Smooth muscle cell (in vitro differentiated cells): ENCODE data around the gene YWHAQ. TPM values are rescaled to one million over a fixed set of nuclear protein-coding genes. Genes with fewer than 3 reads are reported as not detected.

Experiments used
- DNase-seq: peaks from one replicate; lab custom pipeline; 2025; ENCODE audit not compliant: unreplicated experiment; lab: John Stamatoyannopoulos, UW
- H2AFZ ChIP-seq: fragments of 200-600 bp; sonication (generic); 2 replicates; pipeline ENCODE4 v1.6.0; 2016; ENCODE audit warnings: antibody characterized with exemption, low read depth, mild to moderate bottlenecking
- H3F3A ChIP-seq: fragments of 200-600 bp; sonication (generic); 2 replicates; pipeline ENCODE4 v1.6.0; 2017; ENCODE audit warnings: antibody characterized with exemption, low read depth
- H3K27ac ChIP-seq: fragments of 200-600 bp; sonication (generic); 2 replicates; pipeline ENCODE4 v1.5.1; 2016; ENCODE audit warnings: low read depth, mild to moderate bottlenecking
- H3K27me3 ChIP-seq: fragments of 200-600 bp; sonication (generic); 2 replicates; pipeline ENCODE4 v1.6.1; 2016; ENCODE audit warnings: low read depth, mild to moderate bottlenecking
- H3K36me3 ChIP-seq: fragments of 200-600 bp; sonication (generic); 2 replicates; pipeline ENCODE4 v1.5.1; 2016; ENCODE audit warnings: low read depth
- H3K4me1 ChIP-seq: fragments of 200-600 bp; sonication (generic); 2 replicates; pipeline ENCODE4 v1.5.1; 2016; ENCODE audit warnings: low read depth
- H3K4me2 ChIP-seq: fragments of 200-600 bp; sonication (generic); 2 replicates; pipeline ENCODE4 v1.6.0; 2016; ENCODE audit warnings: mild to moderate bottlenecking
- H3K4me3 ChIP-seq: fragments of 200-600 bp; sonication (generic); 2 replicates; pipeline ENCODE4 v1.5.1; 2016; ENCODE audit warnings: mild to moderate bottlenecking
- H3K79me2 ChIP-seq: fragments of 200-600 bp; sonication (generic); 2 replicates; pipeline ENCODE4 v1.6.0; 2016; ENCODE audit warnings: low read depth, mild to moderate bottlenecking
- H3K9ac ChIP-seq: fragments of 200-600 bp; sonication (generic); 2 replicates; pipeline ENCODE4 v1.6.0; 2016; ENCODE audit warnings: low read depth
- H3K9me3 ChIP-seq: fragments of 200-600 bp; sonication (generic); replicated peaks from 2 replicates; pipeline ENCODE4 v1.5.1; 2016; ENCODE audit warnings: low read depth
- H4K20me1 ChIP-seq: fragments of 200-600 bp; sonication (generic); 2 replicates; pipeline ENCODE4 v1.6.0; 2016; ENCODE audit warnings: low read depth
- WGBS: methylation state at CpG from one replicate; pipeline ENCODE4 v1.1.7; 2016; ENCODE audit warnings: low lambda C conversion rate; 5-methylcytosine and 5-hydroxymethylcytosine counted together
- polyA plus RNA-seq: library from polyadenylated mRNA; unstranded; fragments of >200 nt; fragmentation: Nextera tagmentation; extraction: Ambion mirVana; gene quantifications from 2 replicates; pipeline ENCODE4 v1.2.1, GENCODE V29; 2016
- total RNA-seq: library from RNA; depleted of rRNA; stranded (reverse); fragments of >200 nt; gene quantifications from 2 replicates; pipeline ENCODE4 v1.2.3, GENCODE V29; 2014
- TF ChIP-seq, protein P1 (sequence below): fragments of 200-600 bp; sonication (generic); IDR thresholded peaks from 2 replicates; pipeline ENCODE4 v1.5.1; 2017; ENCODE audit warnings: borderline replicate concordance, mild to moderate bottlenecking, antibody characterized with exemption; ENCODE audit not compliant: insufficient read depth, poor library complexity, severe bottlenecking

Gene YWHAQ
- total and polyA plus RNA-seq, 2 experiments from 2014 or later: 300 to 417 TPM

DNA sequence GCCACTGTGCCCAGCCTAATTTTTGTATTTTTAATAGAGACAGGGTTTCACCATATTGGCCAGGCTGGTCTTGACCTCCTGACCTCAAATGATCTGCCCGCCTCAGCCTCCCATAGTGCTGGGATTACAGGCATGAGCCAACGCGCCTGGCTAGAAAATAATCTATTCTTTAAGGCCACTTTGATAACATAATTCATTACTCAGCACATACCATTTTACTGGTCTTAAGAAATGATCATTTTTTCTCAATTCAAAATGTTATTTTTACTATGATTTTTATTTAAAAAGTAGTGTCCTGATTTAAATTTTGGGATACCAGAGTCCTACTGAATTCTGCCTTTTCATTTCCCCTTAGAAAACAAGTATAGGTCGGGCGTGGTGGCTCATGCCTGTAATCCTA, 48.2 kb downstream of the YWHAQ start:
- H3K27me3 ChIP-seq: no peaks in the 10 kb centered on the region
- TF ChIP-seq, protein P1, sequence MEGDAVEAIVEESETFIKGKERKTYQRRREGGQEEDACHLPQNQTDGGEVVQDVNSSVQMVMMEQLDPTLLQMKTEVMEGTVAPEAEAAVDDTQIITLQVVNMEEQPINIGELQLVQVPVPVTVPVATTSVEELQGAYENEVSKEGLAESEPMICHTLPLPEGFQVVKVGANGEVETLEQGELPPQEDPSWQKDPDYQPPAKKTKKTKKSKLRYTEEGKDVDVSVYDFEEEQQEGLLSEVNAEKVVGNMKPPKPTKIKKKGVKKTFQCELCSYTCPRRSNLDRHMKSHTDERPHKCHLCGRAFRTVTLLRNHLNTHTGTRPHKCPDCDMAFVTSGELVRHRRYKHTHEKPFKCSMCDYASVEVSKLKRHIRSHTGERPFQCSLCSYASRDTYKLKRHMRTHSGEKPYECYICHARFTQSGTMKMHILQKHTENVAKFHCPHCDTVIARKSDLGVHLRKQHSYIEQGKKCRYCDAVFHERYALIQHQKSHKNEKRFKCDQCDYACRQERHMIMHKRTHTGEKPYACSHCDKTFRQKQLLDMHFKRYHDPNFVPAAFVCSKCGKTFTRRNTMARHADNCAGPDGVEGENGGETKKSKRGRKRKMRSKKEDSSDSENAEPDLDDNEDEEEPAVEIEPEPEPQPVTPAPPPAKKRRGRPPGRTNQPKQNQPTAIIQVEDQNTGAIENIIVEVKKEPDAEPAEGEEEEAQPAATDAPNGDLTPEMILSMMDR: no peak
- no peak overlapping the region for H3K9ac ChIP-seq
- H2AFZ ChIP-seq: no peak overlapping the region
- WGBS: 97% methylated on average over 5 of the region's 5 CpGs
- H3K4me2 ChIP-seq: no peak overlapping the region
- no peak overlapping the region for H3K4me3 ChIP-seq
- H3K36me3 ChIP-seq: peaks cover 18% of the 10 kb centered on the region
- H3K27ac ChIP-seq: no peak overlapping the region
- peaks cover 29% of the 10 kb centered on the region for H4K20me1 ChIP-seq
- no peaks in the 10 kb centered on the region for H3K9me3 ChIP-seq
- no peaks in the 10 kb centered on the region for H3K4me1 ChIP-seq
- DNase-seq: no peak
- H3K79me2 ChIP-seq: peaks cover 16% of the 10 kb centered on the region
- H3F3A ChIP-seq: no peaks in the 10 kb centered on the region

DNA sequence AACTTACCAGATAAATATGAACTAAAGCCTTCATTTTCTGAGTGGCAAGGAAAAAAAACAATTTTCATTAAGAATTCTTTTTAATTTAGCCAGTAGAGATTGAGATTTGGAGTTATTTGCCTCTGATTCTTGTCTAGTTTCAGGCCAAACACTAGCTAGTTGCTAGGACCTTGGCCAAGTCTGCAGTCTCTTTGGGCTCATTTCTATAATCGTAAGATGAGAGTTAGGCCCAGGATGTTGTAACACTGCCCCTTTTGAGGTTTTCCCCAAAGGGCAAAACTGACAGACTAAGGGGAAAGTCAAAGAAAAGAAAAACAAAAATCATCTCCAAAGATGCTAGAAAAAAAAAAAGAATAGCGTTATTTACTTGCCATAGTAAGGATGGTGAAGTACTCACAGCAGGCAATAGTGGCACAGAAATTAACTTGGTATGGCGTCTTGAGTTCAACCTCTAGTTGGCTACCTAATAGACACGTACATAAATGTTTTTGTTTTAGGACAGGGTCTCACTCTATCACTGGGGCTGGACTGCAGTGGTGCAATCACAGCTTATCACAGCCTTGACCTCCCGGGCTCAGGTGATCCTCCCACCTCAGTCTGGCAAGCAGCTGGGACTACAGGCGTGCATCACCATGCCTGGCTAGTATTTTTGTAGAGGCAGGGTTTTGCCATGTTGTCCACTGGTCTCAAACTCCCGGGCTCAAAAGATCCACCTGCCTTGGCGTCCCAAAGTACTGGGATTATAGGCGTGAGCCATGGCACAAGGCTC, 52.1 kb downstream of the YWHAQ start:
- H4K20me1 ChIP-seq: no peaks in the 10 kb centered on the region
- H3K27ac ChIP-seq: no peak overlapping the region
- H3K4me1 ChIP-seq: no peaks in the 10 kb centered on the region
- TF ChIP-seq, protein P1: no peak
- no peaks in the 10 kb centered on the region for H3K79me2 ChIP-seq
- H3K4me3 ChIP-seq: no peak overlapping the region
- H3K9me3 ChIP-seq: no peaks in the 10 kb centered on the region
- no peaks in the 10 kb centered on the region for H3K36me3 ChIP-seq
- no peak overlapping the region for H3K9ac ChIP-seq
- peaks cover 10% of the 10 kb centered on the region for H3F3A ChIP-seq
- no peaks in the 10 kb centered on the region for H3K27me3 ChIP-seq
- no peak overlapping the region for H3K4me2 ChIP-seq
- no peak for DNase-seq
- WGBS: 94% methylated on average over 9 of the region's 9 CpGs
- H2AFZ ChIP-seq: no peak overlapping the region

GRCh38 chr2:9574331-9574730, 56.5 kb downstream of the YWHAQ start:
- Histone ChIP-seq H3K27ac (peak overlapping the region; percentile 19), H3K4me2 (no peak overlapping the region), H3K4me1 (peaks cover 8% of the 10 kb centered on the region), H3K9me3 (no peaks in the 10 kb centered on the region), H3K9ac (no peak overlapping the region), H3K36me3 (no peaks in the 10 kb centered on the region), H2AFZ (no peak overlapping the region), H3K4me3 (no peak overlapping the region), H3F3A (peaks cover 20% of the 10 kb centered on the region), H3K79me2 (no peaks in the 10 kb centered on the region), H4K20me1 (no peaks in the 10 kb centered on the region), H3K27me3 (no peaks in the 10 kb centered on the region)
- TF ChIP-seq, protein P1: no peak
- DNase-seq: no peak
- WGBS: 70% methylated on average over 2 of the region's 2 CpGs

GRCh38 chr2:9573840-9574239, 57.0 kb downstream of the YWHAQ start:
- Histone ChIP-seq H3K9me3 (no peaks in the 10 kb centered on the region), H3K27ac (no peak overlapping the region), H3K4me2 (no peak overlapping the region), H3K4me1 (peaks cover 8% of the 10 kb centered on the region), H3K9ac (no peak overlapping the region), H3K79me2 (no peaks in the 10 kb centered on the region), H3K4me3 (no peak overlapping the region), H2AFZ (no peak overlapping the region), H3K27me3 (no peaks in the 10 kb centered on the region), H3K36me3 (no peaks in the 10 kb centered on the region), H4K20me1 (no peaks in the 10 kb centered on the region), H3F3A (peaks cover 20% of the 10 kb centered on the region)
- TF ChIP-seq, protein P1: no peak
- DNase-seq: no peak
- 96% methylated on average over 4 of the region's 4 CpGs for WGBS
